Hepatocyte (in vitro differentiated cells): ENCODE measurements around the gene ARHGEF12.

ENCODE experiments used
- EZH2 ChIP-seq: fragments of 200-600 bp; sonication (generic); IDR thresholded peaks from 2 replicates; pipeline ENCODE4 v1.6.1; 2016; ENCODE audit warnings: antibody characterized with exemption, mild to moderate bottlenecking, borderline replicate concordance
- TF ChIP-seq, protein P1 (sequence below): fragments of 200-600 bp; sonication (generic); IDR thresholded peaks from 2 replicates; pipeline ENCODE4 v1.5.1; 2016; ENCODE audit warnings: antibody characterized with exemption, mild to moderate bottlenecking; ENCODE audit not compliant: poor library complexity

DNA sequence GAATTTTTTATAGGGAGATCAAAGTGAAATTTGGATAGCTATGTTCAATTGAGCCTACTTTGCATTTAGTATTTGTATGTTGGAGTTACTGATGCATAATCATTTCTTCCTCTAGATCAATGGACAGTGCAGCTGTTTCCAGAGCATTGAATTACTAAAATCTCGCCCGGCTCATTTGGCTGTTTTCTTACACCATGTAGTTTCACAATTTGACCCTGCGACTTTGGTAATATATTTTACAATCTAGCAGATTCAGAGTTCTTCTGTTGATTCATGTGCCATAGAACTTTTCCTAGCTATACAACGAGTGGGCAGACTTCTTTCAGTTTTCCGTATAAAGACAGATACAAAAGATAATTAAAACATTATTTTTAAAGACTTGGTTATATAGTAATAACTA lies 105.4 kb downstream of the ARHGEF12 start:
- TF ChIP-seq, protein P1, sequence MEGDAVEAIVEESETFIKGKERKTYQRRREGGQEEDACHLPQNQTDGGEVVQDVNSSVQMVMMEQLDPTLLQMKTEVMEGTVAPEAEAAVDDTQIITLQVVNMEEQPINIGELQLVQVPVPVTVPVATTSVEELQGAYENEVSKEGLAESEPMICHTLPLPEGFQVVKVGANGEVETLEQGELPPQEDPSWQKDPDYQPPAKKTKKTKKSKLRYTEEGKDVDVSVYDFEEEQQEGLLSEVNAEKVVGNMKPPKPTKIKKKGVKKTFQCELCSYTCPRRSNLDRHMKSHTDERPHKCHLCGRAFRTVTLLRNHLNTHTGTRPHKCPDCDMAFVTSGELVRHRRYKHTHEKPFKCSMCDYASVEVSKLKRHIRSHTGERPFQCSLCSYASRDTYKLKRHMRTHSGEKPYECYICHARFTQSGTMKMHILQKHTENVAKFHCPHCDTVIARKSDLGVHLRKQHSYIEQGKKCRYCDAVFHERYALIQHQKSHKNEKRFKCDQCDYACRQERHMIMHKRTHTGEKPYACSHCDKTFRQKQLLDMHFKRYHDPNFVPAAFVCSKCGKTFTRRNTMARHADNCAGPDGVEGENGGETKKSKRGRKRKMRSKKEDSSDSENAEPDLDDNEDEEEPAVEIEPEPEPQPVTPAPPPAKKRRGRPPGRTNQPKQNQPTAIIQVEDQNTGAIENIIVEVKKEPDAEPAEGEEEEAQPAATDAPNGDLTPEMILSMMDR, result no peak
- TF ChIP-seq EZH2, result no peak
